GM19240 (cell line): Measurements from ENCODE around the gene CD19.
A peak's percentile ranks its signal among the peaks of the same experiment; 100 is the strongest.
"Not testable (repeated sequence)": the region's sequence is repeated elsewhere in the genome, so short reads cannot be mapped to it uniquely, and the experiment has no call there.

Experiments
- DNase-seq: peaks from one replicate; pipeline ENCODE4 v3.0.0; 2011; ENCODE audit warnings: low spot score; ENCODE audit not compliant: insufficient read length

The CD19 gene

GRCh38 chr16:28935924-28936783 is 4.4 kb downstream of the CD19 start:
- peak; percentile 70 for DNase-seq

GRCh38 chr16:28936784-28937155 is 5.0 kb downstream of the CD19 start:
- no peak for DNase-seq

- DNase-seq: no peak
Measured at GRCh38 chr16:28937222-28937876, 5.6 kb downstream of the CD19 start.

- DNase-seq: no peak
Measured at GRCh38 chr16:28938721-28939120, 7.0 kb downstream of the CD19 start.

GRCh38 chr16:28939825-28940224 is 8.1 kb downstream of the CD19 start:
- DNase-seq: not testable (repeated sequence)

- no peak for DNase-seq
Measured at GRCh38 chr16:28943281-28943680, 11.5 kb downstream of the CD19 start.

GRCh38 chr16:28946681-28947080 is 14.9 kb downstream of the CD19 start:
- no peak for DNase-seq

- DNase-seq: peak; percentile 94
Measured at GRCh38 chr16:28950648-28951409, 19.1 kb downstream of the CD19 start, which contains the start of gene NFATC2IP. NFATC2IP (plus strand) TSS chr16:28950937; CDS start chr16:28951012, 75 bp downstream.

GRCh38 chr16:28951410-28951943 is 19.7 kb downstream of the CD19 start:
- no peak for DNase-seq

- no peak for DNase-seq
Measured at GRCh38 chr16:28958216-28958615, 26.4 kb downstream of the CD19 start.

GRCh38 chr16:28958836-28959235 is 27.1 kb downstream of the CD19 start:
- DNase-seq: no peak

GRCh38 chr16:28964072-28964471 is 32.3 kb downstream of the CD19 start:
- DNase-seq: no peak

- DNase-seq: no peak
Measured at GRCh38 chr16:28964496-28964895, 32.7 kb downstream of the CD19 start.

GRCh38 chr16:28967156-28967555 is 35.4 kb downstream of the CD19 start:
- no peak for DNase-seq

- DNase-seq: not testable (repeated sequence)
Measured at GRCh38 chr16:28969696-28970095, 37.9 kb downstream of the CD19 start.

- no peak for DNase-seq
Measured at GRCh38 chr16:28974007-28974436, 42.3 kb downstream of the CD19 start.

GRCh38 chr16:28974437-28975157 is 42.8 kb downstream of the CD19 start, which contains the start of gene SPNS1:
SPNS1 (plus strand) TSS chr16:28974778; CDS start chr16:28975152, 374 bp downstream.
- peak; percentile 94 for DNase-seq

GRCh38 chr16:28975158-28975599 is 43.4 kb downstream of the CD19 start:
- no peak for DNase-seq

GRCh38 chr16:28977703-28978662 is 46.2 kb downstream of the CD19 start:
- no peak for DNase-seq

GRCh38 chr16:28980330-28980729 is 48.6 kb downstream of the CD19 start:
- not testable (repeated sequence) for DNase-seq
